ENCODE data around the gene STRN4. TPM values are rescaled to one million over a fixed set of nuclear protein-coding genes. Genes with fewer than 3 reads are reported as not detected.

STRN4 gene
- total RNA-seq, 1 experiment from 2014 or later: 151 TPM

DNA sequence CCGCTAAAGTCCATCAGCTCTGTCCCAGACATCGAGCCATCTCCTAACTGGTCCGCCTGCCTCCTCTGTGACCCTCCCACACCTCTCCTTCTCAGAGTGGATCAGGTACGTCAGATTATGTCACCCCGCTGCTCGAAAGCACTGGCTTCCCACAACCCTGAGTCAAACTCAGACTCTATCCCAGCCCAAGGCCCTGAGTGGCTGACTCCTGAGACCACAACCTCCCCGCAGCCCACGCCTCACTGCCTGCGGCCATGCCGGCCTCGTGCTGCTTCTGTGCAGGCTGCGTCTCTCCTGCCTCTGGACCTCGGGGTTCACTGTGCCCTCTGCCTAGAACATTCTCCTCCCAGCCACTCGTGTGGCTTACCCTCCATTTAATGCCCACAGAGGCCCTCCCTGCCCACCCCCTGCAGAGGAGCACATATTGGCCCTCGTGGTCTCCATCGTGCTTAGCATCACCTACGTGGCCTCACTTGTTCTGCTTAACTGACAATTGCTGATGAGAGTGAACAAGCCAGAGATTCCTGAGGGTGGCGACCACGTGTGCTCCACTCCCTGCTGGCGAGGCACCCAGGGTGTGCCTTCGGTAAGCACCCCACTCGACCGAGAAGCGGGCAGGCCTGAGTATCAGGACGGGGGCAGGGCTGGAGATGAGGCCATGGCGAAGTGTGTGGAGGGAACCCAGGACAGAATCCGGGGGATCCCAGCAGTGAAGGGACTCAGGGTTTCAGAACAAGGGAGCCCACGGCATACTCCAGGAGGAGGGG, 13.9 kb downstream of the STRN4 start:
- no peak for DNase-seq
- H3K4me3 Mint-ChIP-seq (ENCODE audit: low read depth, unreplicated experiment): peak overlapping the region; percentile 16
- CTCF ChIA-PET: no interaction called here
- TF ChIP-seq, protein P1, sequence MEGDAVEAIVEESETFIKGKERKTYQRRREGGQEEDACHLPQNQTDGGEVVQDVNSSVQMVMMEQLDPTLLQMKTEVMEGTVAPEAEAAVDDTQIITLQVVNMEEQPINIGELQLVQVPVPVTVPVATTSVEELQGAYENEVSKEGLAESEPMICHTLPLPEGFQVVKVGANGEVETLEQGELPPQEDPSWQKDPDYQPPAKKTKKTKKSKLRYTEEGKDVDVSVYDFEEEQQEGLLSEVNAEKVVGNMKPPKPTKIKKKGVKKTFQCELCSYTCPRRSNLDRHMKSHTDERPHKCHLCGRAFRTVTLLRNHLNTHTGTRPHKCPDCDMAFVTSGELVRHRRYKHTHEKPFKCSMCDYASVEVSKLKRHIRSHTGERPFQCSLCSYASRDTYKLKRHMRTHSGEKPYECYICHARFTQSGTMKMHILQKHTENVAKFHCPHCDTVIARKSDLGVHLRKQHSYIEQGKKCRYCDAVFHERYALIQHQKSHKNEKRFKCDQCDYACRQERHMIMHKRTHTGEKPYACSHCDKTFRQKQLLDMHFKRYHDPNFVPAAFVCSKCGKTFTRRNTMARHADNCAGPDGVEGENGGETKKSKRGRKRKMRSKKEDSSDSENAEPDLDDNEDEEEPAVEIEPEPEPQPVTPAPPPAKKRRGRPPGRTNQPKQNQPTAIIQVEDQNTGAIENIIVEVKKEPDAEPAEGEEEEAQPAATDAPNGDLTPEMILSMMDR (IDR thresholded peaks at IDR 0.05; ENCODE audit: unreplicated experiment): no peak
- H3K4me1 Mint-ChIP-seq (ENCODE audit: low read depth, unreplicated experiment): peaks cover 55% of the 10 kb centered on the region
- peak overlapping the region; percentile 52 for H3K27ac Mint-ChIP-seq (ENCODE audit: unreplicated experiment)
- intact Hi-C loops (cut with micrococcal nuclease; ENCODE audit: unreplicated experiment): no loop called here
- H3K27me3 Mint-ChIP-seq (ENCODE audit: unreplicated experiment): no peaks in the 10 kb centered on the region
- no peaks in the 10 kb centered on the region for H3K9me3 Mint-ChIP-seq (ENCODE audit: low read depth, unreplicated experiment)
- no TSS peak for BruUV-seq (replicated peaks)
- peaks cover 59% of the 10 kb centered on the region for H3K36me3 Mint-ChIP-seq (ENCODE audit: insufficient read depth, unreplicated experiment)

DNA sequence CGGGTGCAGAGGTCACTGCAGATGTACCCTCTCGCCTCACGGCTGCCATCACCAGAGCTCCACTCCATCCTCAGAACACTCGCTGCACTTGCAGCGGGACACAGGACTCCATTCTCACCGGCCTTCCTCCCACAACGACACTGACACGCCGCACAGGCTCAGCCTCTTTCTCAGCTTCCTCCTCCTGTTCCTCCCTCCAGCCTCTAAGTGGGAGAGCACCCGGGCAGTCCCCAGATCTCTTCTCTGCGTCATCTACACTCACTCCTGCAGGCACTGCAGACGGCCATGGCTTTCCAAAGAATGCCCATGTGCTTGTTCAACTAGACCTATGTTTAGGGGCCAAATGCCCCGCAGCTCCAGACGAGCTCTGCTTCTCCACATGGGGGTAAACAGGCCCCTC, 14.7 kb downstream of the STRN4 start:
- no TSS peak for BruUV-seq (replicated peaks)
- Mint-ChIP-seq H3K27me3 (ENCODE audit: unreplicated experiment) (no peaks in the 10 kb centered on the region), H3K27ac (ENCODE audit: unreplicated experiment) (peak overlapping the region; percentile 52), H3K4me3 (ENCODE audit: low read depth, unreplicated experiment) (peak overlapping the region; percentile 16), H3K36me3 (ENCODE audit: insufficient read depth, unreplicated experiment) (peaks cover 66% of the 10 kb centered on the region), H3K9me3 (ENCODE audit: low read depth, unreplicated experiment) (no peaks in the 10 kb centered on the region), H3K4me1 (ENCODE audit: low read depth, unreplicated experiment) (peaks cover 55% of the 10 kb centered on the region)
- DNase-seq: no peak
- intact Hi-C loops (cut with micrococcal nuclease; ENCODE audit: unreplicated experiment): no loop called here
- CTCF ChIA-PET: interaction anchor here (1.0 kb wide), 1 partner anchor 131 kb away, joined by 3 read pairs; the partner anchor contains the start of gene CALM3
- TF ChIP-seq, protein P1 (IDR thresholded peaks at IDR 0.05; ENCODE audit: unreplicated experiment): no peak

DNA sequence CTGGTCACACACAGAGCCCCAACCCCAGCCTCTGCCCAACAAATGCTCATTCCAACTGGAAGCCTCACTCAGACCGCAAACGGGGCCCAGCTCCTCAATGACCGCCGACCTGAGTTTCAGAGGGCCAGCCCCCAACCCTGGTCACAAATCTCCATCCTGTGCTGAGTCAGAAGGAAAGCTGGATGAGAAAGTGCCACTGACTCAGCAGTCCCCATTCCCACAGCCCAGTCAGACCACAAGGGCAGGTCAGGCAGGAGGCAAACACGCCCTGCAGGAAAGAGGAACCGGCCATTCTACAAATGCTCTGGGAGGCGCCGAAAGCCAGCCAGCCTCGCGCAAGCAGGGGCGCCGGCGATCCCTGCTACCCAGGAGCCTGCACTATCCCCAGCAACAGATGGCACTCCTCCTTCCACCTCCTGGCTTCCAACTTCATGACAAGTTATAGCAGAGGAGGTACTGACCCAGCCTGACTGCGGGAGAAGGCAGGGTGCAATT, 15.2 kb downstream of the STRN4 start:
- Mint-ChIP-seq H3K4me3 (ENCODE audit: low read depth, unreplicated experiment) (peak overlapping the region; percentile 16), H3K27ac (ENCODE audit: unreplicated experiment) (peak overlapping the region; percentile 52), H3K27me3 (ENCODE audit: unreplicated experiment) (no peaks in the 10 kb centered on the region), H3K4me1 (ENCODE audit: low read depth, unreplicated experiment) (peaks cover 55% of the 10 kb centered on the region), H3K9me3 (ENCODE audit: low read depth, unreplicated experiment) (no peaks in the 10 kb centered on the region), H3K36me3 (ENCODE audit: insufficient read depth, unreplicated experiment) (peaks cover 72% of the 10 kb centered on the region)
- CTCF ChIA-PET: interaction anchor here (1.0 to 1.5 kb wide), 3 partner anchors 17 to 130 kb away, joined by 3 to 5 read pairs (median 3); partner anchors contain the start of gene CALM3
- intact Hi-C loops (cut with micrococcal nuclease; ENCODE audit: unreplicated experiment): no loop called here
- DNase-seq: peak; percentile 75
- BruUV-seq (replicated peaks): no TSS peak
- TF ChIP-seq, protein P1 (IDR thresholded peaks at IDR 0.05; ENCODE audit: unreplicated experiment): no peak

DNA sequence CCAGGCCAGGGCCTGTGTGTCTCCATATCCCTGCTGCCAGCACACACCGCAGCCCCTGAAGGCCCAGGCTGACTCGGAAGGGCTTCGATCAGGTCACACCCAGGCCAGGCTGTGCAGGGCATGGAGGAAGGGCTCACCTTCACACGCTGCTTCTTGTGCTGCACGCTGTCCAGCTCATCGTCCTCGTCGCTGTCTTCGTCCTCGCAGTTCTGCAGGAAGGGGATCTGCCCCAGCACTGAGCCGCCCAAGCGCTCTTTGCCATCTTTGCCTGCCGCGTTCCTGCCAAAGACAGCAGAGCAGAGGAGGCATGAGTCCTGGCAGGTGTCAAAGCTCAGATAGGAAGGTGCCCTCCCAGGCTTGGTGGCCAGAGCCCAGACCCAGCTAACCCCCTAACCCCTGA, 15.7 kb downstream of the STRN4 start:
- no TSS peak for BruUV-seq (replicated peaks)
- Mint-ChIP-seq H3K27me3 (ENCODE audit: unreplicated experiment) (no peaks in the 10 kb centered on the region), H3K4me1 (ENCODE audit: low read depth, unreplicated experiment) (peaks cover 55% of the 10 kb centered on the region), H3K36me3 (ENCODE audit: insufficient read depth, unreplicated experiment) (peaks cover 75% of the 10 kb centered on the region), H3K27ac (ENCODE audit: unreplicated experiment) (peak overlapping the region; percentile 52), H3K9me3 (ENCODE audit: low read depth, unreplicated experiment) (no peaks in the 10 kb centered on the region), H3K4me3 (ENCODE audit: low read depth, unreplicated experiment) (peak overlapping the region; percentile 16)
- intact Hi-C loops (cut with micrococcal nuclease; ENCODE audit: unreplicated experiment): no loop called here
- CTCF ChIA-PET: interaction anchor here (1.0 to 1.5 kb wide), 3 partner anchors 17 to 130 kb away, joined by 3 to 5 read pairs (median 3); partner anchors contain the start of gene CALM3
- TF ChIP-seq, protein P1 (IDR thresholded peaks at IDR 0.05; ENCODE audit: unreplicated experiment): no peak
- no peak for DNase-seq
